ENCODE results near the gene SLC24A4.

- TF ChIP-seq POLR2A (IDR thresholded peaks at IDR 0.05; ENCODE audit: low read length) (no peak), GATA1 (IDR thresholded peaks at IDR 0.05; ENCODE audit: low read depth, low read length) (no peak)
Observed at GRCh38 chr14:92458136-92459029, 135.4 kb downstream of the SLC24A4 start.
